HCT116 (cell line): Measurements from ENCODE around the gene SMCR8. TPM values are rescaled to one million over a fixed set of nuclear protein-coding genes. Genes with fewer than 3 reads are reported as not detected.
A peak's percentile ranks its signal among the peaks of the same experiment; 100 is the strongest.

Experiments used
- ATAC-seq: fragments of 200-7000 bp; cut with Tn5 transposase; 2 replicates; pipeline ENCODE4 v1.9.1; 2020; ENCODE audit warnings: mild to moderate bottlenecking, moderate library complexity
- BruUV-seq: library from RNA; stranded (reverse); fragments of 400-500 nt; replicated peaks from 2 replicates; lab custom pipeline; 2021; lab: Mats Ljungman, UMichigan
- CTCF ChIA-PET: fragments of 300-600 bp; sonication (Branson Sonifier 250); formaldehyde crosslinking; loops from one replicate; lab custom pipeline; 2021; ENCODE audit warnings: antibody characterized with exemption; lab: Charles Lee
- POLR2A ChIA-PET: fragments of 300-600, 350-600 bp; sonication (Branson Sonifier 250); formaldehyde crosslinking; loops from one replicate; lab custom pipeline; 2021; ENCODE audit warnings: antibody characterized with exemption; lab: Charles Lee
- RAD21 ChIA-PET, 2 experiments: fragments of 300-600 bp; sonication (Branson Sonifier 250); formaldehyde crosslinking; loops; one replicate each; lab custom pipeline; 2023; ENCODE audit warnings: low total read pairs in 2 of 2; ENCODE audit not compliant: uncharacterized antibody in 2 of 2, unreplicated experiment in 2 of 2, low non-redundant PET in 1 of 2; lab: Charles Lee
- DNase-seq: peaks from one replicate; pipeline ENCODE4 v3.0.0-alpha.2; 2010; ENCODE audit warnings: low read depth, low spot score
- H2AFZ ChIP-seq: fragments of 200-600 bp; shearing (Covaris generic), sonication (generic); 2 replicates; pipeline ENCODE4 v1.6.1; 2017; ENCODE audit warnings: low read depth, mixed run types, mixed read lengths, antibody characterized with exemption, low read length; ENCODE audit not compliant: poor library complexity, severe bottlenecking
- H3K27ac ChIP-seq: 2 replicates; pipeline ENCODE4 v1.5.1; 2012; ENCODE audit warnings: low read depth, low read length
- H3K27me3 ChIP-seq: fragments of 200-600 bp; sonication (generic); 2 replicates; pipeline ENCODE4 v1.6.1; 2016; ENCODE audit warnings: mixed run types, low read length, mixed read lengths; ENCODE audit not compliant: insufficient read depth
- H3K36me3 ChIP-seq, 2 experiments: fragments of 200-500 bp in 1 of 2; fragments of 200-600 bp in 1 of 2; sonication (Bioruptor generic) in 1 of 2; sonication (generic) in 1 of 2; 2 replicates each; pipeline versions ENCODE4 v1.5.1 to v1.6.1; 2014 to 2016; ENCODE audit warnings: low read length in 2 of 2, inconsistent platforms in 1 of 2, mixed read lengths in 1 of 2, mixed run types in 1 of 2; ENCODE audit not compliant: insufficient read depth in 2 of 2, control insufficient read depth in 1 of 2
- H3K4me1 ChIP-seq, 2 experiments: fragments of 200-600 bp in 1 of 2; sonication (generic) in 1 of 2; 2 replicates each; pipeline versions ENCODE4 v1.5.1 to v1.6.1; 2012 to 2017; ENCODE audit warnings: low read length in 2 of 2, inconsistent platforms in 1 of 2, mild to moderate bottlenecking in 1 of 2, mixed read lengths in 1 of 2, mixed run types in 1 of 2, moderate library complexity in 1 of 2; ENCODE audit not compliant: insufficient read depth in 2 of 2, control insufficient read depth in 1 of 2
- H3K4me2 ChIP-seq: fragments of 200-600 bp; sonication (generic); 2 replicates; pipeline ENCODE4 v1.6.1; 2017; ENCODE audit warnings: mixed run types, low read length, mixed read lengths
- H3K4me3 ChIP-seq, 2 experiments: fragments of 200-600 bp in 1 of 2; sonication (generic) in 1 of 2; replicated peaks in 1 of 2; 2 replicates each; pipeline ENCODE4 v1.5.1; 2011 to 2016; ENCODE audit warnings: low read length in 2 of 2, control low read depth in 1 of 2, low read depth in 1 of 2, mild to moderate bottlenecking in 1 of 2, mixed read lengths in 1 of 2, mixed run types in 1 of 2
- H3K79me2 ChIP-seq: fragments of 200-600 bp; sonication (generic); 2 replicates; pipeline ENCODE4 v1.6.1; 2017; ENCODE audit warnings: mild to moderate bottlenecking, mixed run types, low read length, moderate library complexity, mixed read lengths; ENCODE audit not compliant: insufficient read depth
- H3K9ac ChIP-seq: fragments of 200-600 bp; sonication (generic); 2 replicates; pipeline ENCODE4 v1.6.1; 2016; ENCODE audit warnings: low read length, mixed read lengths
- H3K9me2 ChIP-seq: fragments of 200-600 bp; sonication (generic), shearing (Covaris generic); 2 replicates; pipeline ENCODE4 v1.6.1; 2017; ENCODE audit warnings: mixed run types, mild to moderate bottlenecking, moderate library complexity; ENCODE audit not compliant: insufficient read depth
- H3K9me3 ChIP-seq, 2 experiments: fragments of 200-500 bp in 1 of 2; fragments of 200-600 bp in 1 of 2; sonication (Bioruptor generic) in 1 of 2; sonication (generic) in 1 of 2; 2 replicates each; pipeline ENCODE4 v1.6.1; 2014 to 2017; ENCODE audit warnings: low read length in 2 of 2, mixed read lengths in 2 of 2, inconsistent platforms in 1 of 2, low read depth in 1 of 2, mild to moderate bottlenecking in 1 of 2, mixed run types in 1 of 2, moderate library complexity in 1 of 2; ENCODE audit not compliant: control insufficient read depth in 1 of 2, insufficient read depth in 1 of 2
- H4K20me1 ChIP-seq: fragments of 200-600 bp; sonication (generic), shearing (Covaris generic); 2 replicates; pipeline ENCODE4 v1.6.1; 2017; ENCODE audit warnings: mixed run types, mild to moderate bottlenecking, moderate library complexity; ENCODE audit not compliant: insufficient read depth
- CBX3 ChIP-seq: IDR thresholded peaks from 2 replicates; pipeline ENCODE4 v1.6.1; 2012; ENCODE audit warnings: low read depth
- ELF1 ChIP-seq: IDR thresholded peaks from 2 replicates; pipeline ENCODE4 v1.6.1; 2012; ENCODE audit warnings: low read depth, borderline replicate concordance
- JUND ChIP-seq: IDR thresholded peaks from 2 replicates; pipeline ENCODE4 v1.6.1; 2012
- RAD21 ChIP-seq: IDR thresholded peaks from 2 replicates; pipeline ENCODE4 v1.6.1; 2012; ENCODE audit warnings: low read depth, mild to moderate bottlenecking
- SIN3A ChIP-seq: IDR thresholded peaks from 2 replicates; pipeline ENCODE4 v1.6.1; 2012; ENCODE audit warnings: low read depth
- SP1 ChIP-seq: IDR thresholded peaks from 2 replicates; pipeline ENCODE4 v1.6.1; 2012; ENCODE audit warnings: low read depth
- SRF ChIP-seq: IDR thresholded peaks from 2 replicates; pipeline ENCODE4 v1.6.1; 2012; ENCODE audit warnings: low read depth
- intact Hi-C: fragments of 100-400 bp; cut with micrococcal nuclease; formaldehyde crosslinking; loops from 2 replicates; pipeline ENCODE4 v1.10.0; 2022
- total RNA-seq: library from RNA; stranded (reverse); gene quantifications from one replicate; pipeline ENCODE4 v1.2.1, GENCODE V29; 2021; ENCODE audit not compliant: unreplicated experiment
- TF ChIP-seq, protein P1 (sequence below): IDR thresholded peaks from 2 replicates; pipeline ENCODE4 v1.6.1; 2012
- TF ChIP-seq, protein P2 (sequence below): IDR thresholded peaks from 2 replicates; pipeline ENCODE4 v1.6.1; 2011; ENCODE audit warnings: mild to moderate bottlenecking, low read length, moderate library complexity; ENCODE audit not compliant: insufficient replicate concordance; ENCODE audit errors: extremely low read depth
- TF ChIP-seq, protein P3 (sequence below), 3 experiments: fragments of 200-600 bp in 1 of 3; sonication (generic) in 1 of 3; IDR thresholded peaks in 2 of 3; conservative IDR thresholded peaks in 1 of 3; 2 replicates each; pipeline ENCODE4 v1.5.1; 2012 to 2017; ENCODE audit warnings: low read depth in 2 of 3, low read length in 2 of 3, antibody characterized with exemption in 1 of 3, borderline replicate concordance in 1 of 3, control low read depth in 1 of 3, mild to moderate bottlenecking in 1 of 3, mixed read lengths in 1 of 3, mixed run types in 1 of 3, moderate library complexity in 1 of 3; ENCODE audit not compliant: insufficient read depth in 1 of 3
- TF ChIP-seq, protein P4 (sequence below): IDR thresholded peaks from 2 replicates; pipeline ENCODE4 v1.6.1; 2012

The SMCR8 gene
- total RNA-seq, 1 experiment from 2014 or later, result 12.7 TPM

DNA sequence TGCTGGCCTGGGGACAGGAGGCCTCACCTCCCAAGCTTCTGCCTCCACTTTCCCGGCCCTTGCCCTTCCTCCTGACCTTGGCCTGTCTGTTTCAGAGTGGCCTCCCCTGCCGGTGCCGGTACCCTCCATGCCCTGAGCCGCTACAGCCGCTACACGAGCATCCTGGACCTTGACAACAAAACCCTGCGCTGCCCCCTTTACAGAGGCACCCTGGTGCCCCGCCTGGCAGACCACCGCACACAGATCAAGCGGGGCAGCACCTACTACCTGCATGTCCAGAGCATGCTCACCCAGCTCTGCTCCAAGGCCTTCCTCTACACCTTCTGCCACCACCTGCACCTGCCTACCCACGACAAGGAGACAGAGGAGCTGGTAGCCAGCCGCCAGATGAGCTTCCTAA is 7.4 kb downstream of the SMCR8 start (continued):
- no peak for TF ChIP-seq ELF1
- TF ChIP-seq SIN3A, result no peak
- TF ChIP-seq, protein P1, sequence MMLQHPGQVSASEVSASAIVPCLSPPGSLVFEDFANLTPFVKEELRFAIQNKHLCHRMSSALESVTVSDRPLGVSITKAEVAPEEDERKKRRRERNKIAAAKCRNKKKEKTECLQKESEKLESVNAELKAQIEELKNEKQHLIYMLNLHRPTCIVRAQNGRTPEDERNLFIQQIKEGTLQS, result no peak
- no peak for TF ChIP-seq SRF
- no peak for TF ChIP-seq CBX3
- TF ChIP-seq, protein P2, sequence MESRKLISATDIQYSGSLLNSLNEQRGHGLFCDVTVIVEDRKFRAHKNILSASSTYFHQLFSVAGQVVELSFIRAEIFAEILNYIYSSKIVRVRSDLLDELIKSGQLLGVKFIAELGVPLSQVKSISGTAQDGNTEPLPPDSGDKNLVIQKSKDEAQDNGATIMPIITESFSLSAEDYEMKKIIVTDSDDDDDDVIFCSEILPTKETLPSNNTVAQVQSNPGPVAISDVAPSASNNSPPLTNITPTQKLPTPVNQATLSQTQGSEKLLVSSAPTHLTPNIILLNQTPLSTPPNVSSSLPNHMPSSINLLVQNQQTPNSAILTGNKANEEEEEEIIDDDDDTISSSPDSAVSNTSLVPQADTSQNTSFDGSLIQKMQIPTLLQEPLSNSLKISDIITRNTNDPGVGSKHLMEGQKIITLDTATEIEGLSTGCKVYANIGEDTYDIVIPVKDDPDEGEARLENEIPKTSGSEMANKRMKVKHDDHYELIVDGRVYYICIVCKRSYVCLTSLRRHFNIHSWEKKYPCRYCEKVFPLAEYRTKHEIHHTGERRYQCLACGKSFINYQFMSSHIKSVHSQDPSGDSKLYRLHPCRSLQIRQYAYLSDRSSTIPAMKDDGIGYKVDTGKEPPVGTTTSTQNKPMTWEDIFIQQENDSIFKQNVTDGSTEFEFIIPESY, result no peak
- no peak for TF ChIP-seq JUND

DNA sequence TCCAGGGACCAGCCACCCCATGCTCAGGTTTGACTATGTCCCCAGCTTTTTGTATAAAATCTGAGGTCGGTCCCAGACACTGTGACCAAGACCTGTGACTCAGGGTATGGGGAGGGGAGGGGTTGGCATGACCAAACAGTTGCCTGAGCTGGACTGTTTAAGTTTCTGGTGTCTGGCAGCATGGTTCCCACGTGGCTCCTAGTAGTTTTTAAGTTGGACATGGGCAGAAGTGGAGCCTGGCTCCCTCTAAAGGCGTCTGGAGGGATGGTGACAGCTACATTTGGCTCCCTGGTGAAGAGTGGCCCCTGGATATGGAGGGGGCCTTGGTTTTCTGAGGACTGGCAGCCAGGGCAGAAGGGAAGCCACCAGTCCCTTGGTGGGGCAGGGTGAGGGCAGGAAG is 7.9 kb downstream of the SMCR8 start:
- ATAC-seq (peak; percentile 56), DNase-seq (no peak)
- POLR2A ChIA-PET, result no interaction called here
- H3K4me3 ChIP-seq, result no peak overlapping the region
- H4K20me1 ChIP-seq, result no peaks in the 10 kb centered on the region
- CTCF ChIA-PET, result interaction anchor here (1.0 to 2.2 kb wide), 2 partner anchors 76 to 379 kb away, joined by 3 to 5 read pairs; no protein-coding TSS in a partner anchor
- RAD21 ChIA-PET, result no interaction called here
- H3K4me2 ChIP-seq, result no peak overlapping the region
- H3K9me3 ChIP-seq, result no peaks in the 10 kb centered on the region
- H3K27ac ChIP-seq, result no peak overlapping the region
- H3K36me3 ChIP-seq, result peaks cover 0 to 9% of the 10 kb centered on the region in 2 experiments; a peak in 2 of 4 replicates
- H3K9ac ChIP-seq, result no peak overlapping the region
- no peak overlapping the region for H2AFZ ChIP-seq
- H3K4me1 ChIP-seq, result no peaks in the 10 kb centered on the region
- intact Hi-C loops, result no loop called here
- H3K9me2 ChIP-seq, result no peaks in the 10 kb centered on the region
- no TSS peak for BruUV-seq
- TF ChIP-seq SP1 (no peak), RAD21 (peak; percentile 31; the same call in 1 of the 2 replicates)
- TF ChIP-seq, protein P3, sequence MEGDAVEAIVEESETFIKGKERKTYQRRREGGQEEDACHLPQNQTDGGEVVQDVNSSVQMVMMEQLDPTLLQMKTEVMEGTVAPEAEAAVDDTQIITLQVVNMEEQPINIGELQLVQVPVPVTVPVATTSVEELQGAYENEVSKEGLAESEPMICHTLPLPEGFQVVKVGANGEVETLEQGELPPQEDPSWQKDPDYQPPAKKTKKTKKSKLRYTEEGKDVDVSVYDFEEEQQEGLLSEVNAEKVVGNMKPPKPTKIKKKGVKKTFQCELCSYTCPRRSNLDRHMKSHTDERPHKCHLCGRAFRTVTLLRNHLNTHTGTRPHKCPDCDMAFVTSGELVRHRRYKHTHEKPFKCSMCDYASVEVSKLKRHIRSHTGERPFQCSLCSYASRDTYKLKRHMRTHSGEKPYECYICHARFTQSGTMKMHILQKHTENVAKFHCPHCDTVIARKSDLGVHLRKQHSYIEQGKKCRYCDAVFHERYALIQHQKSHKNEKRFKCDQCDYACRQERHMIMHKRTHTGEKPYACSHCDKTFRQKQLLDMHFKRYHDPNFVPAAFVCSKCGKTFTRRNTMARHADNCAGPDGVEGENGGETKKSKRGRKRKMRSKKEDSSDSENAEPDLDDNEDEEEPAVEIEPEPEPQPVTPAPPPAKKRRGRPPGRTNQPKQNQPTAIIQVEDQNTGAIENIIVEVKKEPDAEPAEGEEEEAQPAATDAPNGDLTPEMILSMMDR (IDR thresholded peaks at IDR 0.05 in 2 of 3, conservative IDR thresholded peaks at IDR 0.05 in 1 of 3; ENCODE audit: borderline replicate concordance in 1 of 3, insufficient read depth in 1 of 3, low read depth in 2 of 3, low read length in 2 of 3), result peak in 2 of 3 experiments; percentile 12 to 30; a peak in 1 of 6 replicates
- TF ChIP-seq, protein P4, sequence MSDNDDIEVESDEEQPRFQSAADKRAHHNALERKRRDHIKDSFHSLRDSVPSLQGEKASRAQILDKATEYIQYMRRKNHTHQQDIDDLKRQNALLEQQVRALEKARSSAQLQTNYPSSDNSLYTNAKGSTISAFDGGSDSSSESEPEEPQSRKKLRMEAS, result 0 out of 2 replicates have a peak, but pooled peaks have one; percentile 33
- TF ChIP-seq, protein P2, result no peak
- TF ChIP-seq, all 23 proteins: peak for 3
- H3K79me2 ChIP-seq, result peaks cover 7% of the 10 kb centered on the region; the same call in 1 of the 2 replicates
- H3K27me3 ChIP-seq, result no peaks in the 10 kb centered on the region
